Lower lobe of right lung (tissue), 2 donors: ENCODE data around the gene TIMP3. TPM values are rescaled to one million over a fixed set of nuclear protein-coding genes. Genes with fewer than 3 reads are reported as not detected.
A peak's percentile ranks its signal among the peaks of the same experiment; 100 is the strongest.

Source experiments
- ATAC-seq, 2 donors: fragments of 200-7000 bp; cut with Tn5 transposase; one replicate each; pipeline ENCODE4 v1.9.1; 2020 to 2022; ENCODE audit warnings: mild to moderate bottlenecking in 2 of 2, moderate library complexity in 2 of 2
- DNase-seq: peaks from one replicate; pipeline ENCODE4 v3.0.0-alpha.2; 2020
- H3K27ac ChIP-seq: fragments of 200-600 bp; one replicate; pipeline ENCODE4 v1.8.0; 2022
- H3K27me3 ChIP-seq: fragments of 200-600 bp; one replicate; pipeline ENCODE4 v1.8.0; 2022; ENCODE audit warnings: low read depth
- H3K36me3 ChIP-seq: fragments of 200-600 bp; one replicate; pipeline ENCODE4 v1.8.0; 2022; ENCODE audit warnings: mild to moderate bottlenecking
- H3K4me1 ChIP-seq: fragments of 200-600 bp; one replicate; pipeline ENCODE4 v1.8.0; 2022
- H3K4me3 ChIP-seq: fragments of 200-600 bp; one replicate; pipeline ENCODE4 v1.8.0; 2022; ENCODE audit warnings: mild to moderate bottlenecking
- H3K9me3 ChIP-seq: fragments of 200-600 bp; one replicate; pipeline ENCODE4 v1.8.0; 2022
- intact Hi-C: fragments of 100-400 bp; cut with DNase I; formaldehyde crosslinking; loops from one replicate; pipeline ENCODE4 v1.11.0; 2022
- total RNA-seq: library from RNA; stranded (reverse); fragmentation: NEBNext Ultra II Directional; extraction: Animal tissue kit (Norgen Biotek cat#: 25700); gene quantifications from one replicate; pipeline ENCODE4 v1.2.1, GENCODE V29; 2021
- TF ChIP-seq, protein P1 (sequence below): fragments of 200-600 bp; IDR thresholded peaks from one replicate; pipeline ENCODE4 v1.8.0; 2022; ENCODE audit warnings: antibody characterized with exemption, mild to moderate bottlenecking
- donor health status: DM: no; HTN: yes; CAD: no; lungs with severe emphysema.

Gene TIMP3
- total RNA-seq, 1 donor from 2014 or later, result 390 TPM

- DNase-seq (no peak), ATAC-seq (peak in 1 of 2 donors; percentile 5)
- peak overlapping the region; percentile 65 for H3K27ac ChIP-seq
- no peak overlapping the region for H3K4me3 ChIP-seq
- peaks cover 40% of the 10 kb centered on the region for H3K4me1 ChIP-seq
- H3K9me3 ChIP-seq, result peaks cover 5% of the 10 kb centered on the region
- TF ChIP-seq, protein P1, sequence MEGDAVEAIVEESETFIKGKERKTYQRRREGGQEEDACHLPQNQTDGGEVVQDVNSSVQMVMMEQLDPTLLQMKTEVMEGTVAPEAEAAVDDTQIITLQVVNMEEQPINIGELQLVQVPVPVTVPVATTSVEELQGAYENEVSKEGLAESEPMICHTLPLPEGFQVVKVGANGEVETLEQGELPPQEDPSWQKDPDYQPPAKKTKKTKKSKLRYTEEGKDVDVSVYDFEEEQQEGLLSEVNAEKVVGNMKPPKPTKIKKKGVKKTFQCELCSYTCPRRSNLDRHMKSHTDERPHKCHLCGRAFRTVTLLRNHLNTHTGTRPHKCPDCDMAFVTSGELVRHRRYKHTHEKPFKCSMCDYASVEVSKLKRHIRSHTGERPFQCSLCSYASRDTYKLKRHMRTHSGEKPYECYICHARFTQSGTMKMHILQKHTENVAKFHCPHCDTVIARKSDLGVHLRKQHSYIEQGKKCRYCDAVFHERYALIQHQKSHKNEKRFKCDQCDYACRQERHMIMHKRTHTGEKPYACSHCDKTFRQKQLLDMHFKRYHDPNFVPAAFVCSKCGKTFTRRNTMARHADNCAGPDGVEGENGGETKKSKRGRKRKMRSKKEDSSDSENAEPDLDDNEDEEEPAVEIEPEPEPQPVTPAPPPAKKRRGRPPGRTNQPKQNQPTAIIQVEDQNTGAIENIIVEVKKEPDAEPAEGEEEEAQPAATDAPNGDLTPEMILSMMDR, result no peak
- peaks cover 5% of the 10 kb centered on the region for H3K27me3 ChIP-seq
- H3K36me3 ChIP-seq, result no peaks in the 10 kb centered on the region
- intact Hi-C loops, result no loop called here
Observed at GRCh38 chr22:32765132-32765618, 36.3 kb upstream of the TIMP3 start.

DNA sequence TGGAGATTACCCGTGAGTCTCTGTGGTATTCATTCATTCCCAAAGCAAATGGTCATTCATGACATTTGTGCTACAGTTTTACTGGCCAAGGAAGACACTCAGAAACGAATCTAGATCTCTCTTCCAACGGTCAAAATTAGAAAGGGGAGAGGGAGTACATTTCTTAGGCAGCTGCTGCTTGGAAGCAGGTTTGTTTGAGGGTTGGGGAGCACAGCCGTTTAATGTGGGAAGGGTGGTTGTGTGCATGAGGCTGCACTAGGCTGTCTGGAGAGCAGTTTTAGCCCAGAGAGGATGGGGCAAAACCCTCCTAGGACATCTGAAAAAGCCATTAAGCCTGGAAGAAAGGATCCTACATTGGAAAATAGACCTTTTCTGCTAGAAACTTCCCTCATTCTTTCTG lies 29.7 kb upstream of the TIMP3 start:
- ATAC-seq (no peak), DNase-seq (no peak)
- Histone ChIP-seq H3K9me3 (peaks cover 4% of the 10 kb centered on the region), H3K36me3 (no peaks in the 10 kb centered on the region), H3K27ac (no peak overlapping the region), H3K4me1 (no peaks in the 10 kb centered on the region), H3K27me3 (no peaks in the 10 kb centered on the region), H3K4me3 (no peak overlapping the region)
- intact Hi-C loops, result no loop called here
- TF ChIP-seq, protein P1, result no peak

DNA sequence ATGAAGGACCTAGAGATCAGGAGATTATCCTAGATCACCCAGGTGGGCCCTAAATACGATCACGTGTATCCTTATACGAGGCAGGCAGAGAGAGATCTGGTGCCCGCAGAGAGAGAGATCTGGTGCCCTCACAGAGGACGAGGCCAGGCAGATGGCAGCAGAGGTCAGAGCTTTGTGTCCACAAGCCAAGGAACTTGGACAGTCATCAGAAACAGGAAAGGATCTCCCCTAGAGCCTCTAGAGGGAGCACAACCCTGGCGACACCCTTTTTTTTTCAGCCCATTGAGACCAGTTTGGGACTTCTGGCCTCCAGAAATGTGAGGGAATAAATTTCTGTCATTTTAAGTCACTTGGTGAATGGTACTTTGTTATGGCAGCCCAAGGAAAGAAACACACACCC lies 25.5 kb upstream of the TIMP3 start:
- H3K27me3 ChIP-seq, result no peaks in the 10 kb centered on the region
- intact Hi-C loops, result no loop called here
- no peaks in the 10 kb centered on the region for H3K9me3 ChIP-seq
- DNase-seq, result no peak
- TF ChIP-seq, protein P1, result peak; percentile 21
- no peak overlapping the region for H3K4me3 ChIP-seq
- no peaks in the 10 kb centered on the region for H3K36me3 ChIP-seq
- peak in 1 of 2 donors; percentile 45 for ATAC-seq
- no peak overlapping the region for H3K27ac ChIP-seq
- H3K4me1 ChIP-seq, result peaks cover 6% of the 10 kb centered on the region

DNA sequence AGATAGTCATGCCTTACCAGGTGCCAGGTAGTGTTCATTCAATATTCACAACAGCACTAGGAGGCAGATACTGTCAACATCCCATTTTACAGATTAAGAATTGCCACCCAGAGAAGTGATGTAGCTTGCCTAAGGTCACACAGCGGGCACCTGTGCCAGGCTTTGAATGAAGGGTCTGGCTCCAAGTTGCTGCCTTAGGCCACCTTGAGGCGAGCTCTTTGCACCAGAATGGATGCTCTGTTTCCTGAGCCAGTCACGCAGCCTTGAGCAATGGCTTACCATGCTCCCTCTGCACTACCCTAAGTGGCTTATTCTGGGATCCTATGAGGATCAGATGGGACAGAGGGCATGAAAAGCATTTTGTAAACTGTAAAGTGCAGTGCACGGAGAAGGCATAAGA lies 25.1 kb upstream of the TIMP3 start:
- Histone ChIP-seq H3K27me3 (no peaks in the 10 kb centered on the region), H3K9me3 (no peaks in the 10 kb centered on the region), H3K4me1 (peaks cover 6% of the 10 kb centered on the region), H3K4me3 (no peak overlapping the region), H3K27ac (no peak overlapping the region), H3K36me3 (no peaks in the 10 kb centered on the region)
- intact Hi-C loops, result no loop called here
- no peak for DNase-seq
- TF ChIP-seq, protein P1, result no peak
- no peak for ATAC-seq

DNA sequence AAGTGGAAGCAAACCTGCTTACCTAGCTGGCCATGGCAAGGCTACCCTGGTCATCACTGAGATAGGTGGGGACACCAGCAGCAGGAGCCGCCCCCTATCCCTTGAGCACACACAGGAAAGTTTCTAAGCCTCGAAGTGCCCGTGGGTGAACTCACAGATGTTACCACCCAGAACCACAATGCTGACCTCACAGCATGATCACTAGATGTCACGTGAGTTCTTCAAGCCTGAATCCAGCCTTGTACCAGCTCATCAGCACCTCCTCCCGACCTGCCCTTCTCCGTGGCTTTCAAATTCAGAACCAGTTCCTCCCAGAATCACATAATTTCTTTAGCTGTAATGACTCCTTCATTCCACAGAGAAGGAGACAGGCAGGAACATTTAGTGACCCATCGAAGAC lies 24.7 kb upstream of the TIMP3 start:
- ATAC-seq (no peak), DNase-seq (no peak)
- Histone ChIP-seq H3K4me3 (no peak overlapping the region), H3K27ac (no peak overlapping the region), H3K9me3 (no peaks in the 10 kb centered on the region), H3K4me1 (peaks cover 6% of the 10 kb centered on the region), H3K36me3 (no peaks in the 10 kb centered on the region), H3K27me3 (no peaks in the 10 kb centered on the region)
- TF ChIP-seq, protein P1, result no peak
- intact Hi-C loops, result no loop called here

- no peaks in the 10 kb centered on the region for H3K27me3 ChIP-seq
- no peak for DNase-seq
- no peak overlapping the region for H3K27ac ChIP-seq
- peaks cover 6% of the 10 kb centered on the region for H3K4me1 ChIP-seq
- no peaks in the 10 kb centered on the region for H3K36me3 ChIP-seq
- ATAC-seq, result no peak
- TF ChIP-seq, protein P1, result no peak
- no peak overlapping the region for H3K4me3 ChIP-seq
- H3K9me3 ChIP-seq, result no peaks in the 10 kb centered on the region
- intact Hi-C loops, result no loop called here
Observed at GRCh38 chr22:32777987-32778386, 23.5 kb upstream of the TIMP3 start.
